Endothelial cell (in vitro differentiated cells): ENCODE results near the gene ARHGEF17. TPM values are rescaled to one million over a fixed set of nuclear protein-coding genes. Genes with fewer than 3 reads are reported as not detected.
A peak's percentile ranks its signal among the peaks of the same experiment; 100 is the strongest.

Source experiments
- DNase-seq: peaks from one replicate; pipeline ENCODE4 v3.0.0; 2021; ENCODE audit warnings: low spot score
- H3K27ac Mint-ChIP-seq: one replicate; pipeline ENCODE4 v1.8.0; 2021; ENCODE audit warnings: mixed read lengths, inconsistent platforms; ENCODE audit not compliant: unreplicated experiment
- H3K27me3 Mint-ChIP-seq: one replicate; pipeline ENCODE4 v1.8.0; 2021; ENCODE audit warnings: mild to moderate bottlenecking, moderate library complexity, mixed read lengths, inconsistent platforms; ENCODE audit not compliant: unreplicated experiment
- H3K36me3 Mint-ChIP-seq: one replicate; pipeline ENCODE4 v1.8.0; 2021; ENCODE audit warnings: mild to moderate bottlenecking, low read depth, mixed read lengths, inconsistent platforms; ENCODE audit not compliant: unreplicated experiment
- H3K4me1 Mint-ChIP-seq: one replicate; pipeline ENCODE4 v1.8.0; 2021; ENCODE audit warnings: mild to moderate bottlenecking, mixed read lengths, inconsistent platforms; ENCODE audit not compliant: unreplicated experiment
- H3K4me3 Mint-ChIP-seq: one replicate; pipeline ENCODE4 v1.8.0; 2021; ENCODE audit warnings: mild to moderate bottlenecking, mixed read lengths, inconsistent platforms; ENCODE audit not compliant: unreplicated experiment
- H3K9me3 Mint-ChIP-seq: one replicate; pipeline ENCODE4 v1.8.0; 2021; ENCODE audit warnings: mixed read lengths, inconsistent platforms; ENCODE audit not compliant: unreplicated experiment
- total RNA-seq: library from RNA; stranded (reverse); fragmentation: NEBNext Ultra II Directional; extraction: Animal tissue kit (Norgen Biotek cat#: 25700); gene quantifications from one replicate; pipeline ENCODE4 v1.2.1, GENCODE V29; 2021; ENCODE audit not compliant: unreplicated experiment
- TF ChIP-seq, protein P1 (sequence below): fragments of 200-600 bp; sonication (generic); IDR thresholded peaks from one replicate; pipeline ENCODE4 v1.5.0; 2021; ENCODE audit warnings: antibody characterized with exemption; ENCODE audit not compliant: unreplicated experiment

ARHGEF17 gene
- total RNA-seq, 1 donor from 2014 or later = 93.3 TPM

DNA sequence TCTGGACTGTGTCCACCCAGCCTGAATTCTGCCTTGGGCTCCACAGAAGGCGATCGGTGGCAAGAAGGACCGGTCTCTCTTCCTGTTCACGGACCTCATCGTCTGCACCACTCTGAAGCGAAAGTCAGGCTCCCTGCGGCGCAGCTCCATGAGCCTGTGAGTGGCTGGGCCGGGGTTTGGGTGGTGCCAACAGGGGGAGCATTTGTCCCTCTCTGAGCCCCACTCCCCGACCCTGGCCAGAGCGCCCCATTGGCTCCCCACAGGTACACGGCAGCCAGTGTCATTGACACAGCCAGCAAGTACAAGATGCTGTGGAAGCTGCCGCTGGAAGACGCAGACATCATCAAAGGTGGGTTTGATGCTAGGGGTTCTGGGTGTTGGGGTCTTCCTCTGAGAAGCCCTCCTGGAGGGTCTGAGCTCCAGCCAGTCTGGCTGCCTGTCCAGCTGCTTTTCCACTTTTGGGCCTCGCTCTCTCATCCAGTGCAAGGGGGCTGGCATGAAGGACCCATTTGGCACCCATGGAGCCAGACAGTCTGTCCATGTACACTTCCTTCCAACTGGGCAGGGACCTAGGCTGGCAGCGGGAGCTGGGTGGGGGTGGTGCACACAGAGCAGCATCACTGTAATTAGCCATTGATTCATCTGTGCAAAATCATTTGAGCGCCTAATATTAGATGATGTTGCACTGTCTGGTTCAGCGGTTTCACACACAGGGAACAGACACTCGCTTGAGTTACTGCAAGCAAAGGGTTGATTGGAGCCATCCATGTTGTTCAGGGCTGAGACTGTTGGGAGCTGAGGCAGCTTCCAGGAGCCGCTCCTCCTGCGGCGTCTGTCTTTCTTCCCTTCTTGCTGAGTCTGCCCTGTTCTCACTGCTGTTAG, 49.1 kb downstream of the ARHGEF17 start:
- Mint-ChIP-seq H3K4me3 (no peak overlapping the region), H3K27me3 (peaks cover 5% of the 10 kb centered on the region), H3K36me3 (peaks cover 38% of the 10 kb centered on the region), H3K27ac (no peak overlapping the region), H3K4me1 (peaks cover 2% of the 10 kb centered on the region), H3K9me3 (no peaks in the 10 kb centered on the region)
- TF ChIP-seq, protein P1, sequence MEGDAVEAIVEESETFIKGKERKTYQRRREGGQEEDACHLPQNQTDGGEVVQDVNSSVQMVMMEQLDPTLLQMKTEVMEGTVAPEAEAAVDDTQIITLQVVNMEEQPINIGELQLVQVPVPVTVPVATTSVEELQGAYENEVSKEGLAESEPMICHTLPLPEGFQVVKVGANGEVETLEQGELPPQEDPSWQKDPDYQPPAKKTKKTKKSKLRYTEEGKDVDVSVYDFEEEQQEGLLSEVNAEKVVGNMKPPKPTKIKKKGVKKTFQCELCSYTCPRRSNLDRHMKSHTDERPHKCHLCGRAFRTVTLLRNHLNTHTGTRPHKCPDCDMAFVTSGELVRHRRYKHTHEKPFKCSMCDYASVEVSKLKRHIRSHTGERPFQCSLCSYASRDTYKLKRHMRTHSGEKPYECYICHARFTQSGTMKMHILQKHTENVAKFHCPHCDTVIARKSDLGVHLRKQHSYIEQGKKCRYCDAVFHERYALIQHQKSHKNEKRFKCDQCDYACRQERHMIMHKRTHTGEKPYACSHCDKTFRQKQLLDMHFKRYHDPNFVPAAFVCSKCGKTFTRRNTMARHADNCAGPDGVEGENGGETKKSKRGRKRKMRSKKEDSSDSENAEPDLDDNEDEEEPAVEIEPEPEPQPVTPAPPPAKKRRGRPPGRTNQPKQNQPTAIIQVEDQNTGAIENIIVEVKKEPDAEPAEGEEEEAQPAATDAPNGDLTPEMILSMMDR = no peak
- no peak for DNase-seq

GRCh38 chr11:73358071-73358470, 50.0 kb downstream of the ARHGEF17 start:
- Mint-ChIP-seq H3K27me3 (peaks cover 7% of the 10 kb centered on the region), H3K4me1 (peaks cover 2% of the 10 kb centered on the region), H3K27ac (peak overlapping the region; percentile 5), H3K9me3 (no peaks in the 10 kb centered on the region), H3K4me3 (no peak overlapping the region), H3K36me3 (peaks cover 43% of the 10 kb centered on the region)
- TF ChIP-seq, protein P1 = no peak
- no peak for DNase-seq

DNA sequence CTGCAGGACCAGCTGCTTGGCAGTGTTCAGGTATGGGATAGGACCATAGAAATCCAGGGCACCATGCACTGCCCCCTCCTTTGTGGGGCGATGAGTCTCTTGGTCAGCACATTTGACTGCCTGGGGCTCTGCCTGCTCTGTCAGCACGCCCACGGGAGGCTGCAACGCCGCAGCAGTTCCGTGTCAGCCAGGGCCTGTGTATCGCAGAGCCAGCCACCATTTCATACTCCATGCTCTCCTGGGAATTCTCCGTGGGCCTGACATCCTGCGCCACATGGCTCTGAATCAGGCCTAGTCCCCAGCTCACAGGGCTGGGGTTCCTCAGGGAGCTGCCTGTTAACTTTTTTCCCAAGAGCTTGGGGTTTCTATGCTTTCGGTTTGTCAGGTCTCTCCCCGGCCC, 51.3 kb downstream of the ARHGEF17 start:
- Mint-ChIP-seq H3K4me3 (no peak overlapping the region), H3K27me3 (peaks cover 5% of the 10 kb centered on the region), H3K27ac (no peak overlapping the region), H3K4me1 (peaks cover 2% of the 10 kb centered on the region), H3K36me3 (peaks cover 36% of the 10 kb centered on the region), H3K9me3 (no peaks in the 10 kb centered on the region)
- no peak for DNase-seq
- TF ChIP-seq, protein P1 = no peak

- Mint-ChIP-seq H3K27me3 (peaks cover 4% of the 10 kb centered on the region), H3K36me3 (peaks cover 30% of the 10 kb centered on the region), H3K4me1 (peaks cover 2% of the 10 kb centered on the region), H3K27ac (no peak overlapping the region), H3K9me3 (no peaks in the 10 kb centered on the region), H3K4me3 (peak overlapping the region; percentile 69)
- DNase-seq = peak; percentile 73
- TF ChIP-seq, protein P1 = peak; percentile 57
Observed at GRCh38 chr11:73359930-73360742, 52.1 kb downstream of the ARHGEF17 start.
